ENCODE results near the gene ANKRD22. TPM values are rescaled to one million over a fixed set of nuclear protein-coding genes. Genes with fewer than 3 reads are reported as not detected.

The ANKRD22 gene
- total and polyA plus RNA-seq, 2 donors (not counting 3 experiments of a cell fraction or from before 2014, with no cell fraction given), result not detected

DNA sequence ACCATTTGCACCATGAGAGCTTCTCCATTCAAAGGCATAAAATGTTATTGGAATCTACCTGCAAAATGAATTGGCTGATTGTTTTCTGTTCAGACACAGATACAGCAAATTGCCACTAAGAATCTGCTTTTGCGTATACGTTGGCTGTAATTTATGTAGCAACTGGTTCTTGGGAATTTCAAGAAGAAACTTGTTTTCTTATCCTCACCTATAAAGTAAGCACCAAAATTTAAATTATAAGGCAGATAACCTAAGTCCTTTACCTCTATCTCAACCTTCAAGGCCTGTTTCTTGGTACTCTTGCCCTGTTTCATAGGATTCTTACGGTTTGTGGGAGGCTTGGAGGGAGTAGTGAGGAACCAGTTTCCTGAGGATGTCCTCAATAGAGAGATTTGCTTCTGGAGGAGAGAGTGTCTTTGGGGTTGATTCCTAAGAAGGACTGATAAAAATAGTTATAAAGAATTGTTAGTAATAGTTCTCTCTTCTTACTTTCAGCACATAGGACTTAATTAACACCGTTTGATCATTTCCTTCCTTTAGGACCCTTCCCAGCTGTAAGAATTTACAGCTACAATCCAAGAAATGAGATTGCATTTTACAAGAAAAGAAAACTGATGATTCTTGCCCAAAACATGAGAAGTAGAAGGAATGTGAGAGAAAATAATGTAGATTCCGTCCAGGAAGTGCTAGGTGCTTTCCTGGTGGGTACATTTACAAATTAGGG is 30.4 kb upstream of the ANKRD22 start:
- H3K36me3 ChIP-seq (ENCODE audit: control insufficient read depth in 2 of 2, extremely low read depth in 1 of 2, insufficient read depth in 2 of 2, low read length in 2 of 2), result no peaks in the 10 kb centered on the region
- peaks cover 30% of the 10 kb centered on the region for H3K4me1 ChIP-seq (ENCODE audit: control insufficient read depth, extremely low read depth, insufficient read depth, low read length)
- H3K27me3 ChIP-seq (ENCODE audit: control insufficient read depth in 2 of 2, insufficient read depth in 2 of 2, low read length in 2 of 2), result no peaks in the 10 kb centered on the region
- no peaks in the 10 kb centered on the region for H3K79me2 ChIP-seq (ENCODE audit: control insufficient read depth, insufficient read depth, low read length)
- TF ChIP-seq POLR2A (IDR thresholded peaks at IDR 0.05; ENCODE audit: low read depth, low read length) (no peak), EZH2 (IDR thresholded peaks at IDR 0.05; ENCODE audit: borderline replicate concordance, low read depth, low read length, severe bottlenecking) (no peak), GATA2 (IDR thresholded peaks at IDR 0.05; ENCODE audit: insufficient read depth, insufficient read length, low read depth, low read length) (no peak), FOS (IDR thresholded peaks at IDR 0.05; ENCODE audit: borderline replicate concordance, insufficient read depth, low read length) (no peak), JUN (IDR thresholded peaks at IDR 0.05; ENCODE audit: borderline replicate concordance, insufficient read depth, insufficient read length, low read depth) (no peak), POLR2AphosphoS5 (IDR thresholded peaks at IDR 0.05; ENCODE audit: insufficient read depth, low read depth, low read length) (no peak), MYC (IDR thresholded peaks at IDR 0.05; ENCODE audit: low read depth, low read length) (no peak)
- TF ChIP-seq, protein P1, sequence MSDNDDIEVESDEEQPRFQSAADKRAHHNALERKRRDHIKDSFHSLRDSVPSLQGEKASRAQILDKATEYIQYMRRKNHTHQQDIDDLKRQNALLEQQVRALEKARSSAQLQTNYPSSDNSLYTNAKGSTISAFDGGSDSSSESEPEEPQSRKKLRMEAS (IDR thresholded peaks at IDR 0.05; ENCODE audit: insufficient read depth, insufficient read length), result no peak
- TF ChIP-seq, protein P2, sequence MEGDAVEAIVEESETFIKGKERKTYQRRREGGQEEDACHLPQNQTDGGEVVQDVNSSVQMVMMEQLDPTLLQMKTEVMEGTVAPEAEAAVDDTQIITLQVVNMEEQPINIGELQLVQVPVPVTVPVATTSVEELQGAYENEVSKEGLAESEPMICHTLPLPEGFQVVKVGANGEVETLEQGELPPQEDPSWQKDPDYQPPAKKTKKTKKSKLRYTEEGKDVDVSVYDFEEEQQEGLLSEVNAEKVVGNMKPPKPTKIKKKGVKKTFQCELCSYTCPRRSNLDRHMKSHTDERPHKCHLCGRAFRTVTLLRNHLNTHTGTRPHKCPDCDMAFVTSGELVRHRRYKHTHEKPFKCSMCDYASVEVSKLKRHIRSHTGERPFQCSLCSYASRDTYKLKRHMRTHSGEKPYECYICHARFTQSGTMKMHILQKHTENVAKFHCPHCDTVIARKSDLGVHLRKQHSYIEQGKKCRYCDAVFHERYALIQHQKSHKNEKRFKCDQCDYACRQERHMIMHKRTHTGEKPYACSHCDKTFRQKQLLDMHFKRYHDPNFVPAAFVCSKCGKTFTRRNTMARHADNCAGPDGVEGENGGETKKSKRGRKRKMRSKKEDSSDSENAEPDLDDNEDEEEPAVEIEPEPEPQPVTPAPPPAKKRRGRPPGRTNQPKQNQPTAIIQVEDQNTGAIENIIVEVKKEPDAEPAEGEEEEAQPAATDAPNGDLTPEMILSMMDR (IDR thresholded peaks at IDR 0.05; ENCODE audit: extremely low read depth in 1 of 2, insufficient read depth in 1 of 2, low read depth in 1 of 2, low read length in 2 of 2), result no peak
- FAIRE-seq, result no peak
- H3K4me3 ChIP-seq (replicated peaks in 1 of 3; ENCODE audit: insufficient read depth in 1 of 3, low read depth in 1 of 3, low read length in 3 of 3), result peak overlapping the region in 1 of 3 experiments; percentile 1
- H3K9ac ChIP-seq (replicated peaks; ENCODE audit: extremely low read depth, insufficient read depth, low read length), result peak overlapping the region; percentile 17
- H3K27ac ChIP-seq (ENCODE audit: insufficient read depth, low read depth, low read length), result peak overlapping the region; percentile 84
- peak overlapping the region; percentile 88 for H3K4me2 ChIP-seq (ENCODE audit: insufficient read depth, low read length)
- ChIA-PET CTCF (interaction anchor here (0.7 to 5.5 kb wide), 10 partner anchors 10 to 335 kb away, joined by 3 to 33 read pairs (median 4); no protein-coding TSS in a partner anchor), POLR2A (no interaction called here)
- no peak overlapping the region for H2AFZ ChIP-seq (ENCODE audit: low read depth, low read length)
- TSS peak; percentile 37 for BruUV-seq (replicated peaks)
- H4K20me1 ChIP-seq (replicated peaks; ENCODE audit: control insufficient read depth, extremely low read depth, insufficient read depth, low read length), result no peaks in the 10 kb centered on the region
- H3K9me3 ChIP-seq (replicated peaks; ENCODE audit: control insufficient read depth, insufficient read depth, low read length), result no peaks in the 10 kb centered on the region
- DNase-seq (ENCODE audit: low read depth, low spot score), result peak; percentile 64
- intact Hi-C loops (cut with micrococcal nuclease) (loop anchor here (1.0 to 10.0 kb wide), 5 partner anchors 50 to 1927 kb away; partner anchors contain the start of genes MMRN2 and SNCG), dilution Hi-C loops (cut with MboI; ENCODE audit: extremely low pct_ligation_motif_present, low sequenced_read_pairs) (no loop called here)
- no peaks in the 10 kb centered on the region for H3K9me1 ChIP-seq (replicated peaks; ENCODE audit: control insufficient read depth, extremely low read depth, insufficient read depth, low read length)
